Bronchial epithelial cell (primary cell): ENCODE results near the gene DRD3. TPM values are rescaled to one million over a fixed set of nuclear protein-coding genes. Genes with fewer than 3 reads are reported as not detected.

ENCODE experiments used
- DNase-seq: peaks from one replicate; pipeline ENCODE4 v3.0.0-alpha.2; 2010; ENCODE audit warnings: low read depth
- FAIRE-seq: peaks from 2 replicates; lab custom pipeline; 2011; peaks lifted over from hg19 to GRCh38; lab: Jason Lieb, UNC
- H3K27me3 ChIP-seq: 2 replicates; pipeline ENCODE4 v1.5.1; 2011; ENCODE audit warnings: low read length; ENCODE audit not compliant: control insufficient read depth, insufficient read depth
- H3K36me3 ChIP-seq: 2 replicates; pipeline ENCODE4 v1.5.1; 2011; ENCODE audit warnings: low read length; ENCODE audit not compliant: control insufficient read depth, insufficient read depth
- H3K4me3 ChIP-seq: 2 replicates; pipeline ENCODE4 v1.5.1; 2011; ENCODE audit warnings: mild to moderate bottlenecking, low read depth, low read length, control low read depth
- total RNA-seq: library from RNA; depleted of rRNA; stranded (reverse); fragments of >200 nt; gene quantifications from 2 replicates; pipeline ENCODE4 v1.2.1, GENCODE V29; 2014
- TF ChIP-seq, protein P1 (sequence below): IDR thresholded peaks from 2 replicates; pipeline ENCODE4 v1.5.1; 2011; ENCODE audit warnings: mild to moderate bottlenecking, moderate library complexity, low read length, control low read depth, inconsistent platforms; ENCODE audit not compliant: insufficient read depth, severe bottlenecking

The DRD3 gene
- total RNA-seq, 1 donor from 2014 or later, result not detected

DNA sequence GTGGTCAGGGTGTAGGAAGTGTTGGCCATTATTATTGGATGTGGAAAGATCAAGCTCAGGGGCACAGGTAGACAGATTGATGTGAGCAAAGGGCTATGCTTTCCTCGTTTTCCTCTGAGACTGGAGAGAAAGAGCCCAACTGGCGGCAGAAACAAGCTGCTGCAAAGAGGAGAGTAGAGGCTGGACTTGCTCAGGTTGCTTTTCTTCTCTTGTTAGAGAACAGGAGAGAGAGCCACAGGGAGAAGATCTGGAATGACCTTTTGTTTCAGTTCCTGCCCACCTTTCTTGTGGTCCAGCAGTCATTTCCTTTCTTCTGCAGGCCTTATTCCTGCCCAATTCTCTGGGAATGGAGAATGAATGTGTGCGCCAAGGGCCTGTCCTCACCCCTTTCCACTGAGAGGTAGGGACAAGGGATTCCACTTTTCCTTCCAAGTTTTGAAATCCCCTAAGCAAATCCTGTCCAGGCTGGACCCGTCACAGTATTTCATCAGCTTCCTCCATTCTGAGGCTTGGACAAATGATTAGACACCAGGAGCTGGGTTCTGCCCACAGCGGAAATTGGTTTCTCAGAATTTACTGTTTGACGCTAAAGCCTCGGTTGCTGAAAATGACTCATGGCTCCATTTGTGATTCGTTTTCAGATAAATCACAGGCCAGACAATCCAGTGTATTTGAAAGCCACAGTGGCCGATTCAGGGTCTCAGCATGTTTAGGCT lies 42.5 kb upstream of the DRD3 start:
- TF ChIP-seq, protein P1, sequence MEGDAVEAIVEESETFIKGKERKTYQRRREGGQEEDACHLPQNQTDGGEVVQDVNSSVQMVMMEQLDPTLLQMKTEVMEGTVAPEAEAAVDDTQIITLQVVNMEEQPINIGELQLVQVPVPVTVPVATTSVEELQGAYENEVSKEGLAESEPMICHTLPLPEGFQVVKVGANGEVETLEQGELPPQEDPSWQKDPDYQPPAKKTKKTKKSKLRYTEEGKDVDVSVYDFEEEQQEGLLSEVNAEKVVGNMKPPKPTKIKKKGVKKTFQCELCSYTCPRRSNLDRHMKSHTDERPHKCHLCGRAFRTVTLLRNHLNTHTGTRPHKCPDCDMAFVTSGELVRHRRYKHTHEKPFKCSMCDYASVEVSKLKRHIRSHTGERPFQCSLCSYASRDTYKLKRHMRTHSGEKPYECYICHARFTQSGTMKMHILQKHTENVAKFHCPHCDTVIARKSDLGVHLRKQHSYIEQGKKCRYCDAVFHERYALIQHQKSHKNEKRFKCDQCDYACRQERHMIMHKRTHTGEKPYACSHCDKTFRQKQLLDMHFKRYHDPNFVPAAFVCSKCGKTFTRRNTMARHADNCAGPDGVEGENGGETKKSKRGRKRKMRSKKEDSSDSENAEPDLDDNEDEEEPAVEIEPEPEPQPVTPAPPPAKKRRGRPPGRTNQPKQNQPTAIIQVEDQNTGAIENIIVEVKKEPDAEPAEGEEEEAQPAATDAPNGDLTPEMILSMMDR, result no peak
- no peak for FAIRE-seq
- no peak for DNase-seq
- no peaks in the 10 kb centered on the region for H3K27me3 ChIP-seq
- no peak overlapping the region for H3K4me3 ChIP-seq
- no peaks in the 10 kb centered on the region for H3K36me3 ChIP-seq

- H3K4me3 ChIP-seq, result no peak overlapping the region
- TF ChIP-seq, protein P1, result no peak
- no peak for DNase-seq
- H3K27me3 ChIP-seq, result no peaks in the 10 kb centered on the region
- FAIRE-seq, result no peak
- no peaks in the 10 kb centered on the region for H3K36me3 ChIP-seq
Observed at GRCh38 chr3:114219741-114220140, 40.9 kb upstream of the DRD3 start.

DNA sequence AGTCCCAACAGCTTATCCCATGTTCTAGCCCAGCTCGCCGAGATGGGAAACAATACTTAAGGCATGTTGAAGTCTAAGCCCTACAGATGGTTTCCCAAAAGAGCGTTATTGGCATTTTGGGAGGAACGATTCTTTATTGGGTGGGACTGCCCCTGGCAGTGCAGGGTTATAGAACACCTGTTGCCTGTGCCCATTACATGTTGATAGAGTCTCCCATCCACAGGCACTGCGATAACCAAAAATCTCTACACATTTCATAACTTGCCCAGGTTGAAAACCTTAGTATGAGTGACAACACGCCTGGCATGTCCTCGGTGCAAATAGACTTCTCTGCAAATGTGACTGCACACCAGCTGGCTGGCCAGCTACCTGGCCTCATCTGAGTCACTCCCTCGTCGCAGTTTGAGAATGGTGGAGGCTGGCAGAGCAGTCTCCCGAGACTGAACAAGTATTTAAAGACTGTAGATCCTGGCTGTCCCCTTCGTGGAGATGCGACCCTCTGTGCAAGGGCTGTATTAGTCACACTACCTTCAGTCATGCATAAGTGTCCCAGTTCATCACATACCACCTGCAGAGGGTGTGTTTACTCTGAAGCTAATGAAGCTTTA lies 39.8 kb upstream of the DRD3 start:
- no peaks in the 10 kb centered on the region for H3K27me3 ChIP-seq
- TF ChIP-seq, protein P1, result no peak
- FAIRE-seq, result no peak
- H3K4me3 ChIP-seq, result no peak overlapping the region
- H3K36me3 ChIP-seq, result no peaks in the 10 kb centered on the region
- DNase-seq, result no peak

- Histone ChIP-seq H3K27me3 (no peaks in the 10 kb centered on the region), H3K4me3 (no peak overlapping the region), H3K36me3 (no peaks in the 10 kb centered on the region)
- TF ChIP-seq, protein P1, result no peak
- no peak for DNase-seq
- no peak for FAIRE-seq
Observed at GRCh38 chr3:114218006-114218405, 39.2 kb upstream of the DRD3 start.

DNA sequence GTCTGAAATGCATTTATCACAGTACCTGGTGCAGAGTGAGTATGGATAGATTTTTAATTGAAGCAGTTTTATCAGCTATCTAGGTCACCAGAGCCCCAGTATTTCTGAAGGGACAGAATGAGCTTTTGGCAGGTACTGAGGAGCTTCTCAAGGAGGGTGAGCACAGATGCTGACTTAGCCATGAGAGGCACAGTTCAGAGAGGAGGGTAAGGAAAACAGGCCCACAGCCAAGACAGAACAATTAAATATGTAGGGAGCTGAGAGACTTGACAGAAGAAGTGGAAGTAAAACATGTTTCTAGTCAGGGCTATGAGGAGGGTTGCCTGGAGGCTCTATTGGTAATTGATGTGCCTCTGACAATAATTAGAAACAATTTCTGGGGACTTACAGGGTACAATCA lies 38.4 kb upstream of the DRD3 start:
- no peak for FAIRE-seq

More for the DNA sequence above, 38.4 kb upstream of the DRD3 start:
- no peak overlapping the region for H3K4me3 ChIP-seq
- peaks cover 2% of the 10 kb centered on the region for H3K27me3 ChIP-seq
- H3K36me3 ChIP-seq, result no peaks in the 10 kb centered on the region
- TF ChIP-seq, protein P1, result no peak
- DNase-seq, result no peak
